ENCODE measurements around the gene FBXO9.

GRCh38 chr6:53095716-53096115 lies 30.5 kb downstream of the FBXO9 start:
- TF ChIP-seq CTCF (IDR thresholded peaks at IDR 0.05) (no peak), POLR2AphosphoS5 (IDR thresholded peaks at IDR 0.05) (no peak), POLR2A (IDR thresholded peaks at IDR 0.05) (no peak)

Data from transverse colon (tissue), 4 donors.